PFSK-1 (cell line): ENCODE results near the gene ZBED4.

Experiments used
- POLR2AphosphoS5 ChIP-seq: IDR thresholded peaks from 2 replicates; pipeline ENCODE4 v1.6.1; 2012; ENCODE audit warnings: low read depth, mild to moderate bottlenecking, control low read depth, low read length, moderate library complexity
- REST ChIP-seq, 2 experiments: IDR thresholded peaks; 2 replicates each; pipeline versions ENCODE4 v1.6.1 to v1.8.0; 2011 to 2012; ENCODE audit warnings: low read depth in 2 of 2, low read length in 2 of 2, control low read depth in 1 of 2, inconsistent platforms in 1 of 2, mild to moderate bottlenecking in 1 of 2, moderate library complexity in 1 of 2; ENCODE audit not compliant: insufficient read depth in 1 of 2

- TF ChIP-seq REST (IDR thresholded peaks at IDR 0.05; ENCODE audit: insufficient read depth in 1 of 2, low read depth in 2 of 2, low read length in 2 of 2) (no peak), POLR2AphosphoS5 (no peak)
Observed at GRCh38 chr22:49914256-49914655, 60.6 kb downstream of the ZBED4 start.
